ENCODE data around the gene DUS2.

DNA sequence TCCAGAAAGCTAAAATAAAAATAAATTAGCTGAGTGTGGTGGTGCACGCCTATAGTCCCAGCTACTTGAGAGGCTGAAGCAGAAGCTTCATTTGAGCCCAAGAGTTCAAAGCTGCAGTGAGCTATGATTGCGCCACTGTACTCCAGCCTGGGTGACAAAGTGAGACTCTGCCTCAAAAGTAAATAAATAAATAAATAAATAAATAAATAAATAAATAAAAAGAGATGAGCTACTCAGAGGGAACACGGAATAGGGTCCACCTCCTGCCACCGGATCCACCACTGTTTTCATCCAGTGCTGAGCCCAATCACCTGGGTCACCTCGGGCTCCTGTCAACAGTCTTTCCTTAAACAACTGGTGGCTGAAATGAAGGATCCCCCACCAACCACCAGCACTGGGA is 36.1 kb upstream of the DUS2 start:
- TF ChIP-seq POLR2A (IDR thresholded peaks at IDR 0.05; ENCODE audit: low read depth, low read length) (no peak), POLR2AphosphoS5 (IDR thresholded peaks at IDR 0.05; ENCODE audit: low read depth, low read length) (no peak)

All from GM12892 (cell line).